Heart left ventricle (tissue), 16 donors: ENCODE results near the gene SULF2. TPM values are rescaled to one million over a fixed set of nuclear protein-coding genes. Genes with fewer than 3 reads are reported as not detected.

Source experiments
- ATAC-seq, 4 donors: fragments of 200-7000 bp; cut with Tn5 transposase; one replicate each; pipeline ENCODE4 v1.9.1; 2020 to 2022; ENCODE audit warnings: moderate library complexity in 4 of 4, mild to moderate bottlenecking in 3 of 4, moderate number of reproducible peaks in 1 of 4
- DNase-seq, 5 donors: peaks; one replicate each; pipeline ENCODE4 v3.0.0-alpha.2; 2020
- H3K27ac ChIP-seq, 12 donors: fragments of 200-600 bp; sonication (generic) in 4 of 12; one replicate each; pipeline versions ENCODE4 v1.5.0 to v1.8.0; 2016 to 2022; ENCODE audit warnings: mild to moderate bottlenecking in 2 of 12
- H3K27me3 ChIP-seq, 9 donors: fragments of 200-600 bp; sonication (generic) in 2 of 9; one replicate each; pipeline versions ENCODE4 v1.5.1 to v1.8.0; 2016 to 2022; ENCODE audit warnings: mild to moderate bottlenecking in 3 of 9
- H3K36me3 ChIP-seq, 9 donors: fragments of 200-600 bp; sonication (generic) in 2 of 9; one replicate each; pipeline versions ENCODE4 v1.5.0 to v1.8.0; 2018 to 2022; ENCODE audit warnings: mild to moderate bottlenecking in 2 of 9
- H3K4me1 ChIP-seq, 12 donors: fragments of 200-600 bp; sonication (generic) in 4 of 12; one replicate each; pipeline versions ENCODE4 v1.5.0 to v1.8.0; 2016 to 2022; ENCODE audit warnings: mild to moderate bottlenecking in 3 of 12
- H3K4me3 ChIP-seq, 12 donors: fragments of 200-600 bp; sonication (generic) in 4 of 12; one replicate each; pipeline versions ENCODE4 v1.5.0 to v1.8.0; 2017 to 2022; ENCODE audit warnings: mild to moderate bottlenecking in 9 of 12, moderate library complexity in 4 of 12
- H3K9me3 ChIP-seq, 12 donors: fragments of 200-600 bp; sonication (generic) in 4 of 12; one replicate each; pipeline versions ENCODE4 v1.5.0 to v1.8.0; 2016 to 2022; ENCODE audit warnings: mild to moderate bottlenecking in 1 of 12
- POLR2A ChIP-seq, 2 donors: fragments of 450-650 bp; IDR thresholded peaks; one replicate each; pipeline ENCODE4 v1.6.1; 2017; ENCODE audit warnings: antibody characterized with exemption in 2 of 2, mild to moderate bottlenecking in 2 of 2, moderate library complexity in 2 of 2
- WGBS, 4 donors: extraction: QIAGEN DNeasy Blood & Tissue Kit in 2 of 4; methylation state at CpG; one replicate each; pipeline versions ENCODE4 v1.1.5 to v1.1.7; 2013 to 2018; 5-methylcytosine and 5-hydroxymethylcytosine counted together
- intact Hi-C, 10 donors: fragments of 100-400 bp; cut with DNase I; formaldehyde crosslinking; loops; one replicate each; pipeline versions ENCODE4 v1.11.1 to v1.14.2; 2022
- polyA plus RNA-seq, 2 donors: library from polyadenylated mRNA; stranded (reverse); fragments of 200-250 nt; gene quantifications; one replicate each; pipeline ENCODE4 v1.2.3, GENCODE V29; 2013
- total RNA-seq, 9 donors: library from RNA; depleted of rRNA in 2 of 9; stranded (reverse); fragments of >200 nt in 2 of 9; fragmentation: NEBNext Ultra II Directional in 3 of 9; extraction: Animal tissue kit (Norgen Biotek cat#: 25700) in 3 of 9; gene quantifications; one replicate each; pipeline versions ENCODE4 v1.1.0 to v1.2.4, GENCODE V29; 2016 to 2023
- TF ChIP-seq, protein P1 (sequence below), 12 donors: fragments of 200-600 bp; sonication (generic) in 4 of 12; IDR thresholded peaks; one replicate each; pipeline versions ENCODE4 v1.5.0 to v1.8.0; 2018 to 2022; ENCODE audit warnings: antibody characterized with exemption in 12 of 12, mild to moderate bottlenecking in 5 of 12
- donor health status: ischemic (EF 13 %, LVEDD 7.1; RV severe dilation, severe dysfunction).
- donor health status: healthy with polysubstance abuse.
- donor health status: DM: no; HTN: yes; CAD: no.
- donor health status: DM: no; HTN: no; CAD: no.
- donor health status: ischemic (EF 25% LVEDD 6.9; RV normal size, moderate dysfunction).
- donor health status: ischemic (EF 25% LVEDD 5.7; RV mildly dilated, moderate dysfunction).
- donor health status: healthy.
- donor health status: DM: yes; HTN: yes; CAD: no.
- donor health status: ischemic (EF 35%, LVEDD 5.7; RV mildly dilated, moderate dysfunction).
- donor health status: nonischemic (EF 11% LVEDD 7.7; RV severe dilation, severe dysfunction).
- donor health status: DM: yes; HTN: yes; CAD: no.
- donor health status: PGD.
- donor health status: ischemic (EF 29% LVEDD 5.4; RV normal size, mild dysfunction).
- donor health status: nonischemic (EF 23%, LVEDD 6.1; RV moderate dilation, normal function).

SULF2 gene
- total and polyA plus RNA-seq, 11 donors: 16.7 to 51.5 (median 28.5) TPM

DNA sequence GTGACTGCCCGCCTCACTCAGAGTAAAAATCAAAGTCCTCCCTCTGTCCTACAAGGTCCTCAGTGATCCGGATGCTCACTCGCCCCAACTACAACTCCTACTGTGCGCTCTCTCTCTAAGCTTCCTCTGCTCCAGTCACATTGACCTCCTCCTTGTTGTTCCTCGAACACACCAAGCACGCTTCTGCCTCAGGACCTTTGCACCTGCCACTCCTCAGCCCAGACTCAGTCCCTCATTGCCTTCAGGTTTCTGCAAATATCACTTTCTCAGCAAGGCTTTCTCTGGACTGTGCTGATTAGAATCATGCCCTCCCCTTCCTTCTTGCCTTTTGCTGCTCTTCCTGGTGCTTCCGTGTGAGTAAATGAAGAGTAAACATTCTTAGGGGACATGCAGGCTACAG is 41.6 kb downstream of the SULF2 start:
- DNase-seq (no peak), ATAC-seq (no peak)
- H3K4me1 ChIP-seq: peaks cover 0 to 17% (median 6%) of the 10 kb centered on the region in 12 donors
- H3K27ac ChIP-seq: no peak overlapping the region
- H3K9me3 ChIP-seq: no peaks in the 10 kb centered on the region
- H3K27me3 ChIP-seq: no peaks in the 10 kb centered on the region
- H3K4me3 ChIP-seq: no peak overlapping the region
- 92 to 96% (median 95%) methylated on average over 7 of the region's 7 CpGs for WGBS, 4 donors
- TF ChIP-seq POLR2A (IDR thresholded peaks at IDR 0.05): no peak
- TF ChIP-seq, protein P1, sequence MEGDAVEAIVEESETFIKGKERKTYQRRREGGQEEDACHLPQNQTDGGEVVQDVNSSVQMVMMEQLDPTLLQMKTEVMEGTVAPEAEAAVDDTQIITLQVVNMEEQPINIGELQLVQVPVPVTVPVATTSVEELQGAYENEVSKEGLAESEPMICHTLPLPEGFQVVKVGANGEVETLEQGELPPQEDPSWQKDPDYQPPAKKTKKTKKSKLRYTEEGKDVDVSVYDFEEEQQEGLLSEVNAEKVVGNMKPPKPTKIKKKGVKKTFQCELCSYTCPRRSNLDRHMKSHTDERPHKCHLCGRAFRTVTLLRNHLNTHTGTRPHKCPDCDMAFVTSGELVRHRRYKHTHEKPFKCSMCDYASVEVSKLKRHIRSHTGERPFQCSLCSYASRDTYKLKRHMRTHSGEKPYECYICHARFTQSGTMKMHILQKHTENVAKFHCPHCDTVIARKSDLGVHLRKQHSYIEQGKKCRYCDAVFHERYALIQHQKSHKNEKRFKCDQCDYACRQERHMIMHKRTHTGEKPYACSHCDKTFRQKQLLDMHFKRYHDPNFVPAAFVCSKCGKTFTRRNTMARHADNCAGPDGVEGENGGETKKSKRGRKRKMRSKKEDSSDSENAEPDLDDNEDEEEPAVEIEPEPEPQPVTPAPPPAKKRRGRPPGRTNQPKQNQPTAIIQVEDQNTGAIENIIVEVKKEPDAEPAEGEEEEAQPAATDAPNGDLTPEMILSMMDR (IDR thresholded peaks at IDR 0.05): no peak
- H3K36me3 ChIP-seq: no peaks in the 10 kb centered on the region
- intact Hi-C loops: loop anchor here in 1 of 10 donors (5.0 kb wide), 1 partner anchor 34 kb away; no protein-coding TSS in a partner anchor

GRCh38 chr20:47741669-47742608 is 43.3 kb downstream of the SULF2 start:
- ATAC-seq: peak in 2 of 4 donors; percentile 40 to 49
- H3K4me3 ChIP-seq: no peak overlapping the region
- peaks cover 0 to 12% (median 0%) of the 10 kb centered on the region in 12 donors for H3K4me1 ChIP-seq
- intact Hi-C loops: loop anchor here in 1 of 10 donors (5.0 kb wide), 1 partner anchor 35 kb away; no protein-coding TSS in a partner anchor
- H3K27ac ChIP-seq: no peak overlapping the region
- no peaks in the 10 kb centered on the region for H3K9me3 ChIP-seq
- H3K27me3 ChIP-seq: no peaks in the 10 kb centered on the region
- no peak for TF ChIP-seq POLR2A (IDR thresholded peaks at IDR 0.05)
- TF ChIP-seq, protein P1 (IDR thresholded peaks at IDR 0.05): no peak
- WGBS, 4 donors: 65 to 73% (median 71%) methylated on average over 21 to 22 of the region's 22 CpGs
- no peak for DNase-seq
- no peaks in the 10 kb centered on the region for H3K36me3 ChIP-seq

DNA sequence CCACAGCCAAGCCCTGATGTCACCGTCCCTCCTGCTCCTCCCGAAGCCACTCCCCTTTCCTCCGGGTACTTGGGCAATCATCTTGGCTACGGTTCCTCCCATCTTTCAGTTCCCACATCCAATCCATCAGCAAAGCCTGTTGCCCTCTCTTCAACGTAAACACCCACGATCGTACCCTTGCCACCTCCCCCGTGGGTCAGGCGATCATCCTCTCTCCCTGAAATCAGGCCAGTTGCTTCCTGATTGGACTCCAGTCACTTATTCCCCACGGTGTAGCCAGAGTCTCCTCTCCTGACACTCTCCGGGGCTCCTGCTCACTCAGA is 44.5 kb downstream of the SULF2 start:
- peaks cover 0 to 12% (median 0%) of the 10 kb centered on the region in 12 donors for H3K4me1 ChIP-seq
- intact Hi-C loops: loop anchor here in 1 of 10 donors (5.0 kb wide), 1 partner anchor 36 kb away; no protein-coding TSS in a partner anchor
- H3K27me3 ChIP-seq: no peaks in the 10 kb centered on the region
- peak; percentile 20 to 68 (median 48) for ATAC-seq
- H3K9me3 ChIP-seq: no peaks in the 10 kb centered on the region
- H3K36me3 ChIP-seq: peaks cover 0 to 7% (median 0%) of the 10 kb centered on the region in 9 donors
- DNase-seq: peak in 4 of 5 donors; percentile 21 to 58 (median 38)
- H3K27ac ChIP-seq: no peak overlapping the region
- no peak overlapping the region for H3K4me3 ChIP-seq
- no peak for TF ChIP-seq POLR2A (IDR thresholded peaks at IDR 0.05)
- TF ChIP-seq, protein P1 (IDR thresholded peaks at IDR 0.05): no peak
- WGBS, 4 donors: 54 to 62% (median 59%) methylated on average over 11 of the region's 11 CpGs
